Neuronal stem cell (in vitro differentiated cells): ENCODE data around the gene PRR33.
A peak's percentile ranks its signal among the peaks of the same experiment; 100 is the strongest.

Source experiments
- DNase-seq: peaks from one replicate; pipeline ENCODE4 v3.0.0-alpha.2; 2013; ENCODE audit warnings: low spot score
- H2AFZ ChIP-seq: one replicate; pipeline ENCODE4 v1.6.1; 2013; ENCODE audit warnings: mild to moderate bottlenecking, low read length, inconsistent platforms
- H2AK5ac ChIP-seq: 2 replicates; pipeline ENCODE4 v1.6.1; 2013; ENCODE audit warnings: low read depth, mild to moderate bottlenecking, inconsistent platforms, low read length, moderate library complexity, mixed read lengths
- H2BK120ac ChIP-seq: 2 replicates; pipeline ENCODE4 v1.6.1; 2013; ENCODE audit warnings: low read depth, mild to moderate bottlenecking, inconsistent platforms, low read length, moderate library complexity, mixed read lengths
- H2BK12ac ChIP-seq: one replicate; pipeline ENCODE4 v1.6.1; 2013; ENCODE audit warnings: low read length, inconsistent platforms
- H2BK15ac ChIP-seq: 2 replicates; pipeline ENCODE4 v1.6.1; 2013; ENCODE audit warnings: mild to moderate bottlenecking, low read length, inconsistent platforms, mixed read lengths
- H2BK5ac ChIP-seq: one replicate; pipeline ENCODE4 v1.6.1; 2013; ENCODE audit warnings: inconsistent platforms, mild to moderate bottlenecking, low read length, moderate library complexity
- H3K14ac ChIP-seq: one replicate; pipeline ENCODE4 v1.6.1; 2013; ENCODE audit warnings: low read length, inconsistent platforms
- H3K18ac ChIP-seq: 2 replicates; pipeline ENCODE4 v1.6.1; 2013; ENCODE audit warnings: low read length, inconsistent platforms
- H3K23ac ChIP-seq: 2 replicates; pipeline ENCODE4 v1.6.1; 2013; ENCODE audit warnings: low read depth, mild to moderate bottlenecking, mixed read lengths, low read length, inconsistent platforms; ENCODE audit not compliant: poor library complexity
- H3K27ac ChIP-seq: replicated peaks from 3 replicates; pipeline ENCODE4 v1.5.1; 2013; ENCODE audit warnings: low read length, inconsistent platforms
- H3K27me3 ChIP-seq, 3 experiments: 2 replicates each; pipeline ENCODE4 v1.6.1; 2013; ENCODE audit warnings: low read length in 3 of 3, mild to moderate bottlenecking in 2 of 3, inconsistent platforms in 1 of 3, low read depth in 1 of 3, mixed read lengths in 1 of 3, moderate library complexity in 1 of 3; ENCODE audit not compliant: control insufficient read depth in 3 of 3, insufficient read depth in 3 of 3
- H3K36me3 ChIP-seq, 2 donors: replicated peaks in 1 of 2; 2 replicates each; pipeline ENCODE4 v1.6.1; 2013; ENCODE audit warnings: low read length in 2 of 2; ENCODE audit not compliant: control insufficient read depth in 2 of 2, insufficient read depth in 2 of 2
- H3K4ac ChIP-seq: 2 replicates; pipeline ENCODE4 v1.6.1; 2013; ENCODE audit warnings: inconsistent platforms, mild to moderate bottlenecking, low read length, moderate library complexity
- H3K4me1 ChIP-seq, 2 donors: 1 replicate in 1 of 2; 2 replicates in 1 of 2; pipeline ENCODE4 v1.6.1; 2013; ENCODE audit warnings: low read length in 2 of 2, low read depth in 1 of 2; ENCODE audit not compliant: control insufficient read depth in 2 of 2, insufficient read depth in 1 of 2
- H3K4me2 ChIP-seq: one replicate; pipeline ENCODE4 v1.6.1; 2013; ENCODE audit warnings: mild to moderate bottlenecking, low read length, inconsistent platforms; ENCODE audit not compliant: insufficient read depth, poor library complexity, severe bottlenecking
- H3K4me3 ChIP-seq, 2 donors: 2 replicates each; pipeline ENCODE4 v1.5.1; 2013; ENCODE audit warnings: low read length in 2 of 2, mild to moderate bottlenecking in 2 of 2, inconsistent platforms in 1 of 2, moderate library complexity in 1 of 2
- H3K79me1 ChIP-seq: one replicate; pipeline ENCODE4 v1.6.1; 2013; ENCODE audit warnings: low read depth, mild to moderate bottlenecking, inconsistent platforms, low read length, moderate library complexity
- H3K9ac ChIP-seq: one replicate; pipeline ENCODE4 v1.6.1; 2013; ENCODE audit warnings: mild to moderate bottlenecking, low read depth, low read length, inconsistent platforms; ENCODE audit not compliant: poor library complexity
- H3K9me3 ChIP-seq, 2 donors: replicated peaks in 1 of 2; 2 replicates each; pipeline versions ENCODE3 to v1.6.1; 2013; ENCODE audit warnings: low read length in 2 of 2, mild to moderate bottlenecking in 2 of 2, inconsistent platforms in 1 of 2, low read depth in 1 of 2, mixed read lengths in 1 of 2, moderate library complexity in 1 of 2; ENCODE audit not compliant: control insufficient read depth in 2 of 2, insufficient read depth in 1 of 2
- H4K8ac ChIP-seq: one replicate; pipeline ENCODE4 v1.6.1; 2013; ENCODE audit warnings: low read depth, mild to moderate bottlenecking, inconsistent platforms, low read length, moderate library complexity
- H4K91ac ChIP-seq: one replicate; pipeline ENCODE4 v1.6.1; 2013; ENCODE audit warnings: low read length, low read depth, mild to moderate bottlenecking, inconsistent platforms; ENCODE audit not compliant: poor library complexity
- WGBS, 2 donors: extraction: QIAGEN DNeasy Blood & Tissue Kit; methylation state at CpG; one replicate each; pipeline ENCODE4 v1.1.7; 2013; ENCODE audit warnings: missing lambda C conversion rate in 2 of 2, mixed read lengths in 1 of 2; ENCODE audit not compliant: insufficient read length in 2 of 2, insufficient replicate concordance in 1 of 2; ENCODE audit errors: extremely low coverage in 2 of 2; 5-methylcytosine and 5-hydroxymethylcytosine counted together

PRR33 gene

GRCh38 chr11:1920909-1921573, 29.3 kb upstream of the PRR33 start:
- H3K4me2 ChIP-seq, result no peak overlapping the region
- no peak overlapping the region for H3K27ac ChIP-seq
- DNase-seq, result no peak
- H3K27me3 ChIP-seq, result peaks cover 0 to 5% (median 0%) of the 10 kb centered on the region in 3 experiments
- H4K91ac ChIP-seq, result no peak overlapping the region
- H3K9me3 ChIP-seq, result no peaks in the 10 kb centered on the region
- no peaks in the 10 kb centered on the region for H3K36me3 ChIP-seq
- H3K9ac ChIP-seq, result peak overlapping the region; percentile 21
- H3K18ac ChIP-seq, result peak overlapping the region; percentile 38
- no peak overlapping the region for H3K4ac ChIP-seq
- no peak overlapping the region for H3K23ac ChIP-seq
- H2BK120ac ChIP-seq, result no peak overlapping the region
- no peak overlapping the region for H3K4me3 ChIP-seq
- H2AK5ac ChIP-seq, result peak overlapping the region; percentile 5
- no peak overlapping the region for H2BK12ac ChIP-seq
- no peak overlapping the region for H3K14ac ChIP-seq
- H3K4me1 ChIP-seq, result peaks cover 2 to 4% of the 10 kb centered on the region in 2 donors
- H2BK5ac ChIP-seq, result no peak overlapping the region
- H2AFZ ChIP-seq, result peak overlapping the region; percentile 35
- no CpG with 5 or more reads among the region's 21 CpGs for WGBS, 2 donors
- no peak overlapping the region for H2BK15ac ChIP-seq
- H3K79me1 ChIP-seq, result no peaks in the 10 kb centered on the region
- H4K8ac ChIP-seq, result no peak overlapping the region

GRCh38 chr11:1920128-1920908, 28.6 kb upstream of the PRR33 start:
- H2BK12ac ChIP-seq, result peak overlapping the region; percentile 46
- no peak overlapping the region for H3K27ac ChIP-seq
- no peak overlapping the region for H3K4ac ChIP-seq
- H2BK15ac ChIP-seq, result peak overlapping the region; percentile 75
- H2BK120ac ChIP-seq, result no peak overlapping the region
- no peak overlapping the region for H3K4me3 ChIP-seq
- H3K9me3 ChIP-seq, result no peaks in the 10 kb centered on the region
- H3K4me2 ChIP-seq, result no peak overlapping the region
- peak overlapping the region; percentile 38 for H3K18ac ChIP-seq
- peak overlapping the region; percentile 91 for H3K23ac ChIP-seq
- peak overlapping the region; percentile 92 for H4K8ac ChIP-seq
- H3K36me3 ChIP-seq, result no peaks in the 10 kb centered on the region
- no peak for DNase-seq
- peak overlapping the region; percentile 75 for H2BK5ac ChIP-seq
- H2AFZ ChIP-seq, result no peak overlapping the region
- H3K79me1 ChIP-seq, result no peaks in the 10 kb centered on the region
- H3K14ac ChIP-seq, result peak overlapping the region; percentile 8
- no CpG with 5 or more reads among the region's 25 CpGs for WGBS, 2 donors
- peaks cover 2 to 4% of the 10 kb centered on the region in 2 donors for H3K4me1 ChIP-seq
- H3K27me3 ChIP-seq, result peaks cover 0 to 6% (median 0%) of the 10 kb centered on the region in 3 experiments
- H2AK5ac ChIP-seq, result peak overlapping the region; percentile 74
- peak overlapping the region; percentile 21 for H3K9ac ChIP-seq
- no peak overlapping the region for H4K91ac ChIP-seq

DNA sequence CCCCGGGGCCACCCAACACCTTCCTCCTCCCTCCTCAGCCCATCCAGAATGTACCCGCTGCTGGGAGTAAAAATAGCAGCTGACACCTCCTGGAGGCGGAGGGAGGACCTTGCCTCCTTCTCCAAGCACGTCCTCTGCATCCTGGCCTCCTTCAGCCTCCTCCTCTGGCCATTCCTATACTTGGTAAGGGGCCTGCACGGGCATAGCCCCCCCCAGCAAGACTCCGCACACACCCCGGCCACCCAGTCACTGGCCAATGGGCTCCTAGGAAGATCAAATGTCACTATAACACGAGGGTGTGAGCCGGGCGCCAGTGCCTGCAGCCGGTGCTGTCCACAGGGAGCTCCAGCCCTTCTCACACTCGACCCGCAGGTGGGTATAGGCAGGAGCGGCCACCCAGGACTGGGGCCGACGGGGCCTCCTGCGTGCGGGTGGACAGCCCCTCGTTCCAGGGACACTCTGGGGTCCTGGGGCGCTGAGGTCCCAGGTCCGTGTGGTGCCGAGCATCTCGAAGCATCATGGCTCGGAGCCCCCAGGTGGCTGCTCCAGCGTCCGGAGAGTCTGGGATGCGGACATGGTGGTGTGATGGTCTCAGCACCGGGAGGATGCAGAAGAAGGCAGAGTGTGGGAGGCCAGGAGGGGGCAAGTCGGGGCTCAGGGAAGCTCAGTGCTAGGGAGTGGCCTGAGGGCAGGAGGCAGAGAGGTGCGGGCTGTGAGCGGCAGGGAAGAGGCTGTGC, 27.9 kb upstream of the PRR33 start, which contains the start of gene TNNT3:
TSS of gene TNNT3 (plus strand) at position 313 of the 737 bp plus-strand sequence. CDS start 3,172 bp downstream, outside the sequence.
- H3K9me3 ChIP-seq, result no peaks in the 10 kb centered on the region
- no peak within 1 kb of the TSS for H3K27ac ChIP-seq
- peak within 1 kb of the TSS; percentile 21 for H3K9ac ChIP-seq
- H3K23ac ChIP-seq, result peak within 1 kb of the TSS; percentile 91
- no CpG with 5 or more reads among the region's 31 CpGs for WGBS, 2 donors
- peaks cover 2 to 4% of the 10 kb centered on the region in 2 donors for H3K4me1 ChIP-seq
- no peak within 1 kb of the TSS for H2AFZ ChIP-seq
- no peaks in the 10 kb centered on the region for H3K79me1 ChIP-seq
- peak within 1 kb of the TSS; percentile 87 for H3K14ac ChIP-seq
- peak within 1 kb of the TSS; percentile 85 for H3K18ac ChIP-seq
- DNase-seq, result no peak
- H2BK15ac ChIP-seq, result peak within 1 kb of the TSS; percentile 88
- H2BK12ac ChIP-seq, result peak within 1 kb of the TSS; percentile 53
- peak within 1 kb of the TSS; percentile 78 for H2BK120ac ChIP-seq
- peak within 1 kb of the TSS; percentile 75 for H2BK5ac ChIP-seq
- no peak within 1 kb of the TSS for H3K4me2 ChIP-seq
- no peak within 1 kb of the TSS for H4K91ac ChIP-seq
- peaks cover 0 to 6% (median 0%) of the 10 kb centered on the region in 3 experiments for H3K27me3 ChIP-seq
- peak within 1 kb of the TSS; percentile 92 for H4K8ac ChIP-seq
- H3K4ac ChIP-seq, result peak within 1 kb of the TSS; percentile 71
- no peaks in the 10 kb centered on the region for H3K36me3 ChIP-seq
- no peak within 1 kb of the TSS for H3K4me3 ChIP-seq
- H2AK5ac ChIP-seq, result peak within 1 kb of the TSS; percentile 98
